ELR (cell line): ENCODE measurements around the gene YPEL2.
"Not testable (repeated sequence)": the region's sequence is repeated elsewhere in the genome, so short reads cannot be mapped to it uniquely, and the experiment has no call there.

Source experiments
- DNase-seq: peaks from one replicate; pipeline ENCODE4 v3.0.0-alpha.2; 2015; ENCODE audit warnings: low read depth

YPEL2 gene

GRCh38 chr17:59406808-59407381 lies 75.4 kb downstream of the YPEL2 start:
- DNase-seq: peak; percentile 13

GRCh38 chr17:59409336-59410048 lies 78.0 kb downstream of the YPEL2 start:
- no peak for DNase-seq

- DNase-seq: no peak
Measured at GRCh38 chr17:59410049-59410437, 78.6 kb downstream of the YPEL2 start.

GRCh38 chr17:59412431-59412830 lies 81.0 kb downstream of the YPEL2 start:
- DNase-seq: not testable (repeated sequence)

GRCh38 chr17:59413014-59413766 lies 81.7 kb downstream of the YPEL2 start:
- DNase-seq: no peak

GRCh38 chr17:59415397-59415796 lies 83.9 kb downstream of the YPEL2 start:
- no peak for DNase-seq

- DNase-seq: no peak
Measured at GRCh38 chr17:59416184-59416583, 84.7 kb downstream of the YPEL2 start.

- no peak for DNase-seq
Measured at GRCh38 chr17:59417452-59417851, 86.0 kb downstream of the YPEL2 start.

- DNase-seq: no peak
Measured at GRCh38 chr17:59418732-59419166, 87.3 kb downstream of the YPEL2 start.

- no peak for DNase-seq
Measured at GRCh38 chr17:59420901-59421300, 89.4 kb downstream of the YPEL2 start.

GRCh38 chr17:59421722-59422121 lies 90.3 kb downstream of the YPEL2 start:
- no peak for DNase-seq

- peak; percentile 77 for DNase-seq
Measured at GRCh38 chr17:59423137-59423724, 91.8 kb downstream of the YPEL2 start.

- DNase-seq: no peak
Measured at GRCh38 chr17:59423903-59424302, 92.4 kb downstream of the YPEL2 start.

- DNase-seq: no peak
Measured at GRCh38 chr17:59424331-59424730, 92.9 kb downstream of the YPEL2 start.

- DNase-seq: peak; percentile 74
Measured at GRCh38 chr17:59425085-59425931, 93.9 kb downstream of the YPEL2 start.

GRCh38 chr17:59426031-59426430 lies 94.6 kb downstream of the YPEL2 start:
- no peak for DNase-seq

- DNase-seq: peak; percentile 76
Measured at GRCh38 chr17:59427425-59427921, 96.0 kb downstream of the YPEL2 start.

GRCh38 chr17:59427996-59428395 lies 96.5 kb downstream of the YPEL2 start:
- DNase-seq: peak; percentile 27

- DNase-seq: no peak
Measured at GRCh38 chr17:59428916-59429485, 97.5 kb downstream of the YPEL2 start.

- no peak for DNase-seq
Measured at GRCh38 chr17:59431601-59432000, 100.1 kb downstream of the YPEL2 start.

GRCh38 chr17:59432657-59433056 lies 101.2 kb downstream of the YPEL2 start:
- no peak for DNase-seq
